Neutrophil (primary cell): ENCODE results near the gene AMBRA1.

Source experiments
- H3K27ac ChIP-seq: fragments of 200-600 bp; sonication (generic); 2 replicates; pipeline ENCODE4 v1.5.1; 2016; ENCODE audit warnings: mild to moderate bottlenecking, moderate library complexity
- H3K27me3 ChIP-seq: fragments of 200-600 bp; sonication (generic); 2 replicates; pipeline ENCODE4 v1.6.0; 2016; ENCODE audit warnings: mild to moderate bottlenecking
- H3K36me3 ChIP-seq: fragments of 200-600 bp; sonication (generic); 2 replicates; pipeline ENCODE4 v1.5.1; 2017
- H3K4me1 ChIP-seq, 2 experiments: fragments of 200-600 bp in 1 of 2; sonication (generic) in 1 of 2; 1 replicate in 1 of 2; 2 replicates in 1 of 2; pipeline versions ENCODE4 v1.5.1 to v1.6.1; 2013 to 2016; ENCODE audit warnings: low read depth in 1 of 2, low read length in 1 of 2, mild to moderate bottlenecking in 1 of 2, moderate library complexity in 1 of 2; ENCODE audit not compliant: control insufficient read depth in 1 of 2, insufficient read depth in 1 of 2
- H3K4me3 ChIP-seq, 2 experiments: fragments of 200-600 bp in 1 of 2; sonication (generic) in 1 of 2; 1 replicate in 1 of 2; 2 replicates in 1 of 2; pipeline ENCODE4 v1.5.1; 2013 to 2016; ENCODE audit warnings: low read depth in 1 of 2, low read length in 1 of 2, mild to moderate bottlenecking in 1 of 2, moderate library complexity in 1 of 2
- H3K9me3 ChIP-seq: fragments of 200-600 bp; sonication (generic); 2 replicates; pipeline ENCODE4 v1.5.1; 2016
- CTCF ChIP-seq: fragments of 200-600 bp; sonication (generic); IDR thresholded peaks from 2 replicates; pipeline ENCODE4 v1.5.1; 2016; ENCODE audit warnings: antibody characterized with exemption

The AMBRA1 gene

GRCh38 chr11:46361283-46362155 lies 232.3 kb downstream of the AMBRA1 start:
- H3K27ac ChIP-seq = peak overlapping the region; percentile 88
- peak overlapping the region; percentile 58 to 69 for H3K4me3 ChIP-seq
- no peak for TF ChIP-seq CTCF
- peaks cover 20% of the 10 kb centered on the region for H3K36me3 ChIP-seq
- no peaks in the 10 kb centered on the region for H3K9me3 ChIP-seq
- peaks cover 74 to 84% of the 10 kb centered on the region in 2 experiments for H3K4me1 ChIP-seq
- H3K27me3 ChIP-seq = no peaks in the 10 kb centered on the region

- Histone ChIP-seq H3K4me1 (peaks cover 80 to 90% of the 10 kb centered on the region in 2 experiments), H3K9me3 (no peaks in the 10 kb centered on the region), H3K4me3 (peak overlapping the region; percentile 58 to 69), H3K27me3 (no peaks in the 10 kb centered on the region), H3K27ac (peak overlapping the region; percentile 88), H3K36me3 (peaks cover 20% of the 10 kb centered on the region)
- TF ChIP-seq CTCF = no peak
Measured at GRCh38 chr11:46360878-46361277, 232.9 kb downstream of the AMBRA1 start.

- Histone ChIP-seq H3K36me3 (peaks cover 13% of the 10 kb centered on the region), H3K4me3 (no peak overlapping the region), H3K9me3 (no peaks in the 10 kb centered on the region), H3K27ac (peak overlapping the region; percentile 88), H3K27me3 (no peaks in the 10 kb centered on the region), H3K4me1 (peaks cover 84 to 94% of the 10 kb centered on the region in 2 experiments)
- no peak for TF ChIP-seq CTCF
Measured at GRCh38 chr11:46359953-46360352, 233.9 kb downstream of the AMBRA1 start.

- H3K9me3 ChIP-seq = no peaks in the 10 kb centered on the region
- H3K36me3 ChIP-seq = peaks cover 9% of the 10 kb centered on the region
- H3K27me3 ChIP-seq = no peaks in the 10 kb centered on the region
- TF ChIP-seq CTCF = no peak
- peak overlapping the region; percentile 29 to 30 for H3K4me3 ChIP-seq
- H3K4me1 ChIP-seq = peaks cover 83 to 85% of the 10 kb centered on the region in 2 experiments
- H3K27ac ChIP-seq = peak overlapping the region; percentile 81
Measured at GRCh38 chr11:46357483-46357936, 236.3 kb downstream of the AMBRA1 start.

GRCh38 chr11:46356924-46357482 lies 236.8 kb downstream of the AMBRA1 start:
- Histone ChIP-seq H3K9me3 (no peaks in the 10 kb centered on the region), H3K27me3 (no peaks in the 10 kb centered on the region), H3K4me3 (peak overlapping the region; percentile 29 to 30), H3K36me3 (peaks cover 9% of the 10 kb centered on the region), H3K27ac (peak overlapping the region; percentile 81), H3K4me1 (peaks cover 83 to 85% of the 10 kb centered on the region in 2 experiments)
- TF ChIP-seq CTCF = no peak
